NCI-H1436 (cell line): ENCODE measurements around the gene DOCK9.

ENCODE experiments used
- DNase-seq: peaks from one replicate; lab custom pipeline; 2025; lab: John Stamatoyannopoulos, UW

DOCK9 gene

DNA sequence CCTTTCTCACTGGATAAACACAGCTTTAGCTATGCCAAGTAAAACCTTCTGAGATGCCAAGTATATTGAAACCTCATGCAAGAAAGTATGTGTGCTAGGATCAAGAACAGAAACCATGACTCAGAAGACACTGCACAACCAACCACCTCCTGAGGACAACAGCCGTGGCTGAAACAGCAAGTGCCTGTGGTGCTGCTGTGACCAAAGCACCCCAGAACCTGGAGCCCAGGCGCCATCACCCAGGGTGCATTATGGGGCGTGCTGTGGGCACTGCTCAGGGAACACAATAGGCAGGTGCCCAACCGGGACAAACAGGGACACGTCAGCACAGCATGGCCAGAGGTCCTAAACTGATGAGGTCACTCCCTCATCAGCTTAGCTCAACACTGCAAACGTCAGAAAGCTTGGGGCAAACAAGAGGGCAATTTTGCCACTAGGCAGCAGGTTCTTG, 124.1 kb downstream of the DOCK9 start:
- no peak for DNase-seq

- DNase-seq = no peak
These were observed 126.6 kb downstream of the DOCK9 start for GRCh38 chr13:98851276-98851675.

DNA sequence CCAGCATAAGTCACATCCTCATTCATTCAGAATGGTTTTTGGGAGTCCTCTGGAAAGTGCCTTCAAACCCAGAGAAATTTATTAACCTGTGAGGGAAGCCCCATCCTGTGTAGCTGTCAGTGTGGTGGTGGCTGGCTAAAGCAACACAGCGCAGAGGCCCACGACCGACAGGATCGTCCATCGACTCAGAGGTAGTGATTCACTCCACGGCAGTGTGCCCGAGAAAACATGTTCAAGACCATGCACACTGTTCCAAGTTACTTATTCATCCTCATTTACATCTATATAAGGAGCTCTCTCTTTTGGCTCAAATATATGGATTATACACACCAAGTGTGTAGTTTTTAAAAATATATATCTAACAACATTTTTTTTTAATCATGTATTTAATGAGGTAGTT, 129.1 kb downstream of the DOCK9 start:
- no peak for DNase-seq

DNA sequence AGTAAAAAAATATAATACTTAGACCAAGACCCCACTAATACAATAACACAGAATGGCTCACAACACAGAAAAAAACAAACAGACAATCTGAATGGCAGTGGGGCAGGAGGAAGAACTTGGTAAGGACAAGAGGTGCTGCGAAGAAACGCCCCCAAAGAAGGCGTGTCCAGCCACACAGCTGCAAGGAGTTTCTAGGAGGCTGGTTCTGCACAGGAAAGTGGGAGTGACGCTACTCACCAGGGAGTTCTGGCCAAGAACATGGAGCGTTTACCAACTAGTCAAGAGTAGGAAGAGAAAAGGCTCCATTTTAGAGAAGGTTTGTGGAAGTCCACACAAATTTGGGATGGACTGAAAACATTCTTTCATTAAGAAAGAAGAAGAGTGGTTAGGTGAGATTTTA, 130.1 kb downstream of the DOCK9 start:
- DNase-seq = no peak

GRCh38 chr13:98846986-98847385, 130.9 kb downstream of the DOCK9 start:
- DNase-seq = no peak

DNA sequence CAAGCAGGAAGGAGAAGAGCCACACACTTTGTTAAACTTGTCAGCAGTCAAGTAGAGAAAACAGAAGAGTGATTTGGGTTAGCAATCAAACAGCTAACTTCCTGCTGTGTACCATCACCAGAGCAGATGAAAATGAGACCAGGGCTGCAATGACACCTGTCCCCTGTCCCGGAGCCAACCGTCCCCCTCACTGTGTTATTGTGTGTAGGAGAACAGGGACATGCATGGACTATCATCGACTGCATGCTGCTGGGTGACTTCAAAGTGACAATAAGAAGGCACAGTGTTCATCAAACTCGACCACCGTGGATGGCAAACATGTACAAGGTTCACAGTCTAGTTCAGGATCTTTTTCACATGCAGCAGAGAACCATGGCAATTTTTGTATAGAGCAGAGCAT, 131.3 kb downstream of the DOCK9 start:
- no peak for DNase-seq

- DNase-seq = no peak
These were observed 132.1 kb downstream of the DOCK9 start for GRCh38 chr13:98845742-98846141.

DNA sequence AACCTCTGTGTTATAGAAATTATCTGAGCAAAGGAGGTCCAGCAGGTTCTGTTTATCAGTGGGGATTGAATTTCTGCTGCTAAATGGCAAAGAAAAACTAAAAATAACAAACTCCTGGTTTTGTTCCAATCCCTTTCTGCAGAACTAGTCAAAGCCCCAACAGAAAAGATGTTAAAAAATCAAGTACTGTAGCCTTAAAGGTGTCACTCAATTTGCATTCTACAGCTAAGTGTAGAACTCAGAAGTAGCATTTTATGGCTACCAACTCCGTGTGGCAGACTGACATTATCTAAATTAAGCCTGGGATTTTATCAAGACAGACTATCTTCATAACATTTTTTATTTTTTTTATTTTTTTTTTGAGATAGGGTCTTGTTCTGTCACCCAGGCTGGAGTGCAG, 133.8 kb downstream of the DOCK9 start:
- no peak for DNase-seq

DNA sequence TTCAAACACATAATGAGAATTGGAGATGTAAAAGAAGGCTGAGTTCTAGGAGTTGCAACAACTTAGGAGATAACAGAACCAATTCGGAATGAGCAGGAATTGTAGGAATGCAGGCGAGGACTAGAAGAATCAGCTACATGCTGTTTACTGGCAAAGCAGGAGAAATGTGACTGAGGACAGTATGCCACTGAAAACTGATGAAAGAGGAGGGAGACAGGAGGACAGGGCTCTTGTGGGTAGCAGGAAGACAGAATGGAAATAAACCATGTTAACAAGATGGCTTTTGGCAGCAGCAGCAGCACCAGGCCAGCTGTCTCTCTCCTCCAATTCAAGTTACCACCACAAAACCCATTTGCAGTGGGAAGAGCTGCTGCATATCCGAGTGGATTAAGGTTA, 134.4 kb downstream of the DOCK9 start:
- no peak for DNase-seq

GRCh38 chr13:98842858-98843481, 134.9 kb downstream of the DOCK9 start:
- peak; percentile 48 for DNase-seq

DNA sequence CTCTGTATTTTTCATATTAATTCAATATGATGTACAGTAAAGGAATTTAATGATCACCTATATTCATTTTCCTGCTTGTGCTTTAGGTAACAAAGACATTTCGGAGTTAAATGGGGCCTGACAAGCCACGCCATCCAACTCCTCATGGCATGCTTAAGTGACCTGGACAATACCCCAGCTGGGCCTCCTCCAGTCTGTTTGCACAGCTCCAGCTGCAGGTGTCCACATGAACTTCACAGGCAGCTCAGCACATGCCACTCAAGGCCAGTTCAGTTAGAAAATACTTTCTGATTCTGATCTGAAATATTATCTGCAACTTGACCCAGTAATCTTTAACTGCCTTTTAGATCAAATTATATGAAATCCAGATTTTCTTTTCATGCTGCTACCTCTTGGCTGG, 135.8 kb downstream of the DOCK9 start:
- no peak for DNase-seq

GRCh38 chr13:98839856-98840769, 137.8 kb downstream of the DOCK9 start:
- DNase-seq = peak; percentile 40

GRCh38 chr13:98838776-98839175, 139.1 kb downstream of the DOCK9 start:
- DNase-seq = no peak

DNA sequence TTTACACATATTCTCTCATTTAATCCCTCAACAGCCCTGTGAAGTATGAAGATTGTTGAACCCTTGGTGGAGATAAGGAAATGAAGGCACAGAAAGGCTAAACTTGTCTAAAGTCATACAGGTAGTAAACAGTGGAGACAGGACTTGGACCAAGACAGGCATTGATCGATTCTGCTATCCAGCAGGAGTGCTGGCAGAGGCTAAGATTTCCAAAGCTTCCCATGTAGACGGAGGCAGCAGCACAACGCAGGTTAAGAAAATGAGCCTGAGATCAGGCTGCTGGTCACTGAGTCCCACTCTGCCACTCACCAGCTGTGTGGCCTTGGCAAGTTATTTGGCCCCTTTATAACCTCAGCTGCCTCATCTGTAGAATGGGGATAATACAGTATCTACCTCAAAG, 140.0 kb downstream of the DOCK9 start:
- DNase-seq = no peak

- no peak for DNase-seq
These were observed 142.7 kb downstream of the DOCK9 start for GRCh38 chr13:98835156-98835555.

DNA sequence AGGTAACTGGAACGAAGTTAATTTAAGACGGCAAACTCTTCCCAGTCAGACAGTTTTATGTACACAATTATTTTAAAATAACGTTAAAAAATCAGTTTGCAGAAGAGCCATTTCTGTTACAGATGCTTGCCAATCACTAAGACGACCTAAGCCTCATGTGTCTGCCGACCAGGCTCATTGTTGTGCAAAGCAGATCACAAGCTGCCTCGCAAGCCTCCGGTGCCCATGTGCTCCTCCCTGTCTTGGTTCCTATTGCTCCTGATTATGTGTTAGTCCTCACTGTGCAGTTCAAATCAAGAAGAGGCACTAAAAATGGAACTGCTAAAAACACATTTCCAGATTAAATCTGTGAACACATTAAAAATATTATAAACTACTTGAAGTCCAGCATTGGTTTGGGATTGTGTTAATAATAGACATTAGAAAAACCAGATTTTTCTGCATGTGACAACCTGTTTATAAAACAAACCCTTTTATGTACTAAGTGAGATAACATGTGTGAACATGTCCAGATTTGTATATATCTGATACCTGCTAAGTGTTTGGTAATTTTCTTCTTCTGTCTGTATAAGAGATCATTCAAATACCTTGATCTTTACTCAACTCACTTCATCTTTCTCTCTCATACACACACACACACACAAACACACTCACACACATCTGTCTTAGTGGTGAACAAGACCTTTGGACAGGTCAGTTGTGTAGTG, 143.5 kb downstream of the DOCK9 start:
- no peak for DNase-seq

GRCh38 chr13:98831236-98831635, 146.6 kb downstream of the DOCK9 start:
- DNase-seq = no peak

DNA sequence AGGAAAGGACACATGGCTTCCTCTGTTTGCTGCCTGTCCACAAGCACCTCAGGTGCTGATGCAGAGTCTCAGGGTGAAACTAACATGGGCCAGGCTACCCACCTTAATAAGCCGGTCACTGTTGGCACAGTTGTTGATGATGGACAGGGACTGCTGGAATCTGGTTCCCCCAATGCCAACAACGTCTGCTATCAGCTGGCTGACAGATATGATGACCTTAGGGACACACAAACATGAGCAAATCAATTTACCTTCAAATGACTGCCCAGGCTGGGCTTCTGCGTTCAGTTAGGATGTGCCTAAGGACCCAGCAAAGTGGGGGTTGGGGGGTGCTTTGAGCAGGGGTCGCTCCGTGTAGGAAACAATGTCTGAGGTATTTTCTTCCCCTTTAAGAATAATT, 148.3 kb downstream of the DOCK9 start:
- DNase-seq = no peak

- no peak for DNase-seq
These were observed 149.2 kb downstream of the DOCK9 start for GRCh38 chr13:98828614-98829013.

- no peak for DNase-seq
These were observed 150.4 kb downstream of the DOCK9 start for GRCh38 chr13:98827449-98827848.

DNA sequence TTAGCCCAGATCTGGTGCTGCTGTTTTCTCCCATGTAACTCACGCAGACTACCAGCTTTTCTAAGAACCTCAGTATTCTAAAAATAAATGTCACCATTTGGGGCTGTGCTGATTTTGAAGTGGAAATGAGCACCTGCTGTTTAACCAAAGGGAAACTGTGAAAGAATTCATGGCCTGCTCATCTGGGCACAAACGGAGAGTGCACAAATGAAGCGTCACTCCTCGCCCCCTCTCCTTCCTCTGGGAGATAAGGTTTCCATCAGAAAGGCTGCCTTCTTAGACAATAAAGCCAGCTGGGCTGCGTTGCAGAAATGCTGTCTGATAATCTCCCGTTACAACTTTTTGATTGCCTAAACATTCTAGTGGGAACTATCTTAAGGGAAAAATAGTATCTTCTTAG, 151.7 kb downstream of the DOCK9 start:
- DNase-seq = no peak

GRCh38 chr13:98825659-98826058, 152.2 kb downstream of the DOCK9 start:
- DNase-seq = no peak
